ENCODE data around the gene MCM3AP. TPM values are rescaled to one million over a fixed set of nuclear protein-coding genes. Genes with fewer than 3 reads are reported as not detected.
A peak's percentile ranks its signal among the peaks of the same experiment; 100 is the strongest.
"Not testable (repeated sequence)": the region's sequence is repeated elsewhere in the genome, so short reads cannot be mapped to it uniquely, and the experiment has no call there.

The MCM3AP gene
- total RNA-seq, 1 donor from 2014 or later, result 82.7 TPM

DNA sequence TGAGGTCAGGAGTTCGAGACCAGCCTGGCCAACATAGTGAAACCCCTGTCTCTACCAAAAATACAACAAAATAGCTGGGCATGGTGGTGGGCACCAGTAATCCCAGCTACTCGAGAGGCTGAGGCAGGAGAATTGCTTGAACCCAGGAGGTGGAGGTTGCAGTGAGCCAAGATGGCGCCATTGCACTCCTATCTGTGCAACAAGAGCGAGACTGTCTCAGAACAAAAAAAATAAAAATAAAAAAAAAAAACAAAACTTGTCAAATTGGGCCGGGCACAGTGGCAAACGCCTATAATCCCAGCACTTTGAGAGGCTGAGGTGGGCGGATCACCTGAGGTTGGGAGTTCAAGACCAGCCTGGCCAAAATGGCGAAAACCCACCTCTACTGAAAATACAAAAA lies 24.8 kb upstream of the MCM3AP start:
- not testable (repeated sequence) for DNase-seq

DNA sequence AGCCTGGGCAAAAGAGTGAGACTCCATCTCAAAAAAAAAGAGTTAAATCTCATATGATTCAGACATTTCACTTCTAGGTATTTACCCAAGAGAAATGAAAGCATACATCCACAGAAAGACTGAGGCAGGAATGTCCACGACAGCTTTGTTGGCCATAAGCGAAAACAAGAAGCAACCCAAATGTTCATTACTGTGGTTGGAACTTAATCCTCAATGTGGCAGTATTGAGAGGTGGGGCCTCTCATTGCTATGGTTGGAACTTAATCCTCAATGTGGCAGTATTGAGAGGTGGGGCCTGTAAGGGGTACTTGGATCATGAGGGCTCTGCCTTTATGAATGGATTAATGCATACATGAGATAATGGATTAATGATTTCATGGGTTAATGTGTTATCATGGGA lies 23.0 kb upstream of the MCM3AP start:
- DNase-seq, result no peak

DNA sequence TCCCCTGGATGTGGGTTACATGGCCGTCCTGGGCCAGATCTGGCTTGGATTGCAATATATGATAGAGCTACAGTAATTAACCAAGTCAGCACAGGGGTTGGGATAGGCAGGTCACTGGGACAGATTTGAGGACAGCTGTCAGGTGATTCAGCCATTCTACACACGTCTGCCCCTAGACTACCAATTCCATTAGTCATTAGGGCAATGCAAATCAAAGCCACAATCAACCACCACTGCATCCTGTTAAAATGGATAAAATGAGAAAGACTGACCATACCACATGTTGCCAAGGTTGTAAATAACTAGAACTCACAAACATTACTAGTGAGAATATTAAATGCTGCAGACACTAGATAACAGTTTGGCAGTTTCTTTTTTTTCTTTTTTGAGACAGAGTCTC lies 22.2 kb upstream of the MCM3AP start:
- no peak for DNase-seq

DNA sequence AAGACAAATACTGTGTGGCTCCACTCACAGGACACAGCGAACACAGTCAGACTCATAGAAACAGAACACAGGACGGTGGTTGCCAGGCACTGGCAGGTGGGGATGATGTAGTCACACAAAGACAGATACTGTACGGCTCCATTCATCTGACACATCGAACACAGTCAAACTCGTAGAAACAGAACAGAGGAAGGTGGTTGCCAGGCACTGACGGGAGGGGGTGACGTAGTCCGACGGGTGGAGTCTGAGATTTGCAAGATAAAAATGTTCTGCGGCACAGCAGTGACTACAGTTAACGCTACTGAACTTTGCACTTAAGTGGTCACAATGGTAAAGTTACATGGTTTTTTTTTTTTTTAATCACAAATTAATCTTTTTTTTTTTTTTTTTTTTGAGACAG lies 19.5 kb upstream of the MCM3AP start:
- DNase-seq, result no peak

DNA sequence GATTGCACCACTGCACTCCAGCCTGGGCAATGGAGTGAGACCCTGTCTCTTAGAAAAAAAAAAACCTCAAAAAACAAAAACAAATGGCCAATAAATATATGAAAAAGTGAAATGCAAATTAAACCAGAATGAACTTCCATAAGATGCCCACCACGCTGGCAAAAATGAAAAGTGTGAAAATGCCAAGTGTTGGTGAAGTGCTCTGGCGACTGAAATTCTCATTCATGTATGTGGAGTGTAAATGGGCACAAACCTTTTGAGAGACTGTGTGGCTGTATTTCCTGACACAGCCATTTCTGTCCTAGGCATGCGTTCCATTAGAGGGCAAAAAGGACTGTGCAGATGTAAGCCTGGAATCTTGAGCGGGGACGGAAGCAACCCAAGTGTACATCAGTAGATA lies 19.0 kb upstream of the MCM3AP start:
- DNase-seq, result no peak

DNA sequence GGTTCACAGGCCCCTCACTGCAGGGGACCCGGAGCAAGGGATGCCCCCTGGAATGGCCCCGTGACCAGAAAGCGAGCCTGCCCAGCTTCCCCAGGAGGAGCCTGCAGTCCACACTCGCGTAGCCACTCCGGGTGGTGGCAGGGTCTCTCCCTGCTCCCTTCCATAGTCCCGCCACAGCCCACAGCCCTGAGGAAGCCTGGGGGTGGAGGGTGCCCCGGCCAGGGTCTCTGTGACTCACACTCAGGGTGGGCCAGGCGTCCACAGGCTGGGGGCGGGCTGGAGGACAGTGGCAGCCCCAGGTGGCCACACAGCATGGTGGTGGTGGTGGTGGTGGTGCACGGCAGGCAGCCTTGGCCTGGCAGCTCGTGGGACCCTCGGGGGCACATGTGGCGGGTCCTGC lies 16.3 kb upstream of the MCM3AP start:
- no peak for DNase-seq

DNA sequence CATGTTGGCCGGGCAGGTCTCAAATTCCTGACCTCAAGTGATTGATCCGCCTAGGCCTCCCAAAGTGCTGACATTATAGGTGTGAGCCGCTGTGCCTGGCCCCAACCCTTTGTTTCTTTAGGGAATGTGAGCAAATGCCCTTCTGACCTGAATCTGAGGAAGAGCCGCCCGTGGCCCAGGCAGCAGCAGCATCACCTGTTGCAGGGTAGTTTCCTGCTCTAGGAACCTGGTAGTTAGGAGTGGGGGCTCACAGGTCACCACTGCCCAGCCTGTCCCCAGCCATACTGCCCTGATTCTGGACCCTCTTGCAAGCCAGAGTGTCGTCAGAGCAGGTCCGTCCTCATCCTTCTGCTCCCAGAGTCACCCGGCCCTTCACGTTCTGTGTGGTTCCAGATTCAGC lies 13.8 kb upstream of the MCM3AP start:
- no peak for DNase-seq

DNA sequence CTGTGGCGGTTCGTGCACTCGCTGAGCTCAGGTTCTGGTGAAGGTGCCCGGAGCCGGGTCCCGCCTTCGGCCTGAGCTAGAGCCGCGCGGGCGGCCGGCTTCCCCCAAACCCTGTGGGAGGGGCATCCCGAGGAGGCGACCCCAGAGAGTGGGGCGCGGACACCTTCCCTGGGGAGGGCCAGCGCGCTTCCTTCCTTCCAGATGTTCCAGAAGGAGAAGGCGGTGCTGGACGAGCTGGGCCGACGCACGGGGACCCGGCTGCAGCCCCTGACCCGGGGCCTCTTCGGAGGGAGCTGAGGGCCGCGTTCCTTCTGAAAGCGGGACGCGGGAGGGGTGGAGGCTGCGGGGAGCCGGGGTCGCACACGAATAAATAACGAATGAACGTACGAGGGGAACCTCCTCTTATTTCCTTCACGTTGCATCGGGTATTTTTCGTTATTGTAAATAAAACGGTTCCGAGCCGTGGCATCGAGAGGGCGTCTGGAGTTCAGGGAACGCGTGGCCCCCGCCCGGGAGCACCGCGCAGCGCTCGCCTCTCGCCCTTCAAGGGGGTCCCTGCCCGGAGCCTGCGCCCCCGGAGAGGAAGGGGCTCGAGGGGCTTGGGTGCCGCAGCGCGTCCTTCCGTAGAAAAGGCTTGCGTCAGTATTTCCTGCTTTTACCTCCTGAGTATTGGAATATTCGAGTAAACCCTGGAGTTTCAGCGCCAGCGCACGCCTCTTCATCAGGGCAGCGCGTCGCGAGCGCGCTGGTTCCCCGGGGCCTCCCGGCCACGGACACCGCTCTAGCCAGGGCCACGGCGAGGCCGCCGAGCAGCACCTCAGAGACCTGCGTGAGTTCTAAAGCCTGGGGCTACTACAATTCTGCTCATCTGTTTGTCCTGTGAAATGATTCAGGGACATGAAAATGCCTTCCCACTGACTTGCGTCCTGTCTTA lies 12.2 kb upstream of the MCM3AP start:
- DNase-seq, result no peak

DNA sequence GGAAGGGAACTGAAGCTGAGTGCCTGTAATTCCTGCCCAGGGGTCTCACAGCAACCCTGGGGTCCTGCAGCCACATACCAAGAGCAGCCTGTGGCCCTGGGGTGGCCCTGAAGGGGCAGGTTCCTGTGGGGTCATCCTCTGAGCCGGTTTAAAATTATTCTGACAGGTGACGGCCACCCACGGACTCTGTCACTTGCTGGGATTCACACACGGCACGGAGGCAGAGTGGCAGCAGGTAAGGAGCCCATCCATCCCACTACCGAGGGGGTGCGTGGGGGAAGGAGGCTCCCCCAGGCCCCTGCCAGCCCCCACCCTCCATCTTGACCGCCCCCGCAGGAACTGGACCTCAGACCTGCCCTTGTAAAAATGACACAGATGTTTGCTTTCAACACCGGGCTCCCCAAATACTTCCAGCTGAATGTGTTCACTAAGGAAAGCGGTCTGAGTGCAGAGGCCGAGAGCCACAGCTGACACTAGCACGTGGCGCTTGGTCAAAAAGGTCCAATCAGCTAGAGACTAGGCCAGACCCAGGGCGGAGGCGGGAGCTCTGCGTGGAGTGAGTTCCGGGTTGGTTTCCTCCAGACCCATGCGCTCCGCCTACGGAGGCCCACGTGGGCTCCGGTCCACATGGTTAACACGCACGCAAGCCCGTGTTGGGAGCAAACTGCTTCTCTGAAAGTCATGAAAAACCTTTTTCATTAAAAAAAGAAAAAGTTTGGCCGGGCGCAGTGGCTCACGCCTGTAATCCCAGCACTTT lies 10.8 kb upstream of the MCM3AP start:
- peak; percentile 16 for DNase-seq

DNA sequence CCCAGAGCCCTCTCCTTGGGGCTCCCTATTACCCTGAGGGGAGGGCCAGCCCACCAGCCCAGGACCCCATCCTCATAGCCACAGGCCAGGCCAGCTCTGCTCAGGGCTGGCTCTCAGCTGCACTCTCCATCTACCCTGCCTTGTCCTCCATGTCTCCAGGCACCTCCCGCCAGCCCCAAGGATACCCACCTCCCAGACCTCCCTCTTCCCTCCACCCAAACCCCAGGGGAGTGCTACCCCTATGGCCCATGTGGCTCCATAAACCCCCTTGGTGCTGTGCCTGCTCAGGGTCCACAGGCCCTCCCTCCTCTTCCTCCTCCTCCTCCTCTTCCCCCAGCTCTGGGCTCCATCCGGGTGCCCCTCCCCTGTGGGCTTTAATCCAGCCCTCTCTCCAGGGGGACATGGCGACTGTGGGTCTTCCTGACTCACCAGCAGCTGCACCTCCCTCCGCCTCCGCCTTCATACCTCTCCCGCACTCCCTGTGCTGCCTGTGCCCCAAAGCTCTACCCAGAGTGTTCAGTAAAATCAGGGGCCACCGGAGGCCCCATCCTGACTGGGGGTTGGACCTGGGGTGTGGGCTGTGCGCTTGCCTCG lies 9.9 kb upstream of the MCM3AP start:
- DNase-seq, result no peak

DNA sequence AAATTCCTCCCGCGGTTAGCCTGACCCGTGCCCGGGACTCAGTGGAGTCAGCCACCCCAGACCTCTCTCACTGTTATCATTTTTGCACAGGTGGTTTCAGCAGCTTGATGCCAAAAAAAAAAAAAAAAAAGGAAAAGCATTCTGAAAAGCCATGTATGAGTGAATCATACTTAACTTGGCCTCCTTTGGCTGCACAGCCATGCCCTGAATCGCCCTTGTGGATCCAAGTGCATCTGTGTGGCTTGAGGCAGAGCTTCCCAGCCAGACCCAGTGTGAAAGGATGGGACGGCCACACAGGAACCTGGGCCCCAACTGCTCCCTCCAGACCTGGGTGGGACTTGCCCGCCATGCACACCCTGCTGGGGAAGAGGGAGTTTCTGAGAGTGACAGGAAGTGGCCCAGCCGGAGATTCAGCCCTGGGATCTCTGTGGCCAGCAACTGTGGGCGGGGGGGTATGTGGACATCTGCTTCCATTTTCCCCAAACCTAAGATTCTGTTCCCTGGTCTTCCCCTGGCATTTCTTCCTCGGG lies 9.3 kb upstream of the MCM3AP start:
- DNase-seq, result no peak

DNA sequence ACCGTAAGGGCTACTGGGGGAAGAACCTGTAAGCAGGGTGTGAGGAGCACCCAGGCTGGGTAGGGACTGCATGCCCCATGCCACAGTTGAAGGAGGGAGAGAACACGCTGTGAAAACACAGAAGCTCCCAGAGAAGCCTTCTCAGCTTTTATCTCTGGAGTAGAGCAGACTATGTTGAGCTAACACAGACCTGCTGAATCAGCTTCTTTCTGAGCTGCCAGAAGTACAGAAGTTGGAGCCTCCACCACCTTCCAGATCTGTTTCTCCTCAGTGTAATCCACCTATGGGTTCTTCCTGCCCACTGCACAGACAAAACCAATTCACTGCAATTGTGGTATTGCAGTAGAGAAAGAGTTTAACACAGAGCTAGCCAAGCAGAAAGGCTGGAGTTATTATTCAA lies 6.2 kb upstream of the MCM3AP start:
- no peak for DNase-seq

DNA sequence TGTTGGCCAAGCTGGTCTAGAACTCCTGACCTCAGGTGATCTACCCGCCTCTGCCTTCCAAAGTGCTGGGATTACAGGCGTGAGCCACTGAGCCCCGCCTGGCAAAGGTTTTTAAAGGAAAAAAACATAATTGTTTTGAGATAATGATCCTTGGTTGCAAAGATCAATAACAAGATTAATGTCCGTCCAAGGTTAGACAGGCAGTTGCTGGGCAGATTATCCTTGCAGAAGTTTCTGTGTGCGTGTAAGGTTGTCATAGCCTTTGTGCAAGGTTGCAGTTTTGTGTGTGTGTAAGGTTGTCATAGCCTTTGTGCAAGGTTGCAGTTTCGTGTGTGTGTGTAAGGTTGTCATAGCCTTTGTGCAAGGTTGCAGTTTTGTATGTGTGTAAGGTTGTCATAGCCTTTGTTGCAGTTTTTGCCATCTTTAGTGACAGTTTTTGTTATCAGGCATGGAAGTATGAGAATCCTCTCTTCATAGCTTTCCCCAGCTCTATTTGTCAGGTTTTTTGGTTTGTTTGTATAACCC lies 4.3 kb upstream of the MCM3AP start:
- DNase-seq, result no peak

DNA sequence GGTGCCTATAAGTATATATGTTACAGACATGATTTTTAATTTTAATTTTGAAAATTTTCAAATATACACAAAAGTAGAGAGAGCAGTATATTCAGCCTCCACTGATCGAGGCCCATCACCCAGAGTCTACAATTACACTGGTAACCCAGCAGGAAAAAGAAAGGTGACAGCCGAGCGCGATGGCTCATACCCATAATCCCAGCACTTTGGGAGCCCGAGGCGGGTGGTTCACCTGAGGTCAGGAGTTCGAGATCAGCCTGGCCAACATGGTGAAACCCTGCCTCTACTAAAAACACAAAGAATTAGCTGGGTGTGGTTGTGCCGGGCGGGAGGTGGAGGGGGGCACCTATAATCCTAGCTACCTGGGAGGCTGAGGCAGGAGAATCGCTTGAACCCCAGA lies 2.1 kb upstream of the MCM3AP start:
- no peak for DNase-seq

DNA sequence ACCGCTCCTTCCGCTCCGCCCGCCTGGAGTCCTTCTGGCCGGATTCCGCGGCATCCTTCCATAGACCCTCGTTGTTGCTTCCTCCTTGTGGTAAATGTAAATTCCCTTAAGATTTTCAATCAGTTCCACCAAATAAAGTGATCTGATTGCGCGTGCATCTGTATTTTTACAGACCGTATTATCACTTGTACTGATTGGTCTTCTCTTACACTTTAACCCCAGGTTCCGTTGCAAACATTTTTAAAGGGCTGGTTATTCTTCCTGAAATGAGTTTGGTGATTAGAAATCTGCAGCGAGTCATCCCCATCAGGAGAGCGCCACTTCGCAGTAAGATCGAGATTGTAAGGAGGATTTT lies 1.2 kb upstream of the MCM3AP start:
- DNase-seq, result no peak

DNA sequence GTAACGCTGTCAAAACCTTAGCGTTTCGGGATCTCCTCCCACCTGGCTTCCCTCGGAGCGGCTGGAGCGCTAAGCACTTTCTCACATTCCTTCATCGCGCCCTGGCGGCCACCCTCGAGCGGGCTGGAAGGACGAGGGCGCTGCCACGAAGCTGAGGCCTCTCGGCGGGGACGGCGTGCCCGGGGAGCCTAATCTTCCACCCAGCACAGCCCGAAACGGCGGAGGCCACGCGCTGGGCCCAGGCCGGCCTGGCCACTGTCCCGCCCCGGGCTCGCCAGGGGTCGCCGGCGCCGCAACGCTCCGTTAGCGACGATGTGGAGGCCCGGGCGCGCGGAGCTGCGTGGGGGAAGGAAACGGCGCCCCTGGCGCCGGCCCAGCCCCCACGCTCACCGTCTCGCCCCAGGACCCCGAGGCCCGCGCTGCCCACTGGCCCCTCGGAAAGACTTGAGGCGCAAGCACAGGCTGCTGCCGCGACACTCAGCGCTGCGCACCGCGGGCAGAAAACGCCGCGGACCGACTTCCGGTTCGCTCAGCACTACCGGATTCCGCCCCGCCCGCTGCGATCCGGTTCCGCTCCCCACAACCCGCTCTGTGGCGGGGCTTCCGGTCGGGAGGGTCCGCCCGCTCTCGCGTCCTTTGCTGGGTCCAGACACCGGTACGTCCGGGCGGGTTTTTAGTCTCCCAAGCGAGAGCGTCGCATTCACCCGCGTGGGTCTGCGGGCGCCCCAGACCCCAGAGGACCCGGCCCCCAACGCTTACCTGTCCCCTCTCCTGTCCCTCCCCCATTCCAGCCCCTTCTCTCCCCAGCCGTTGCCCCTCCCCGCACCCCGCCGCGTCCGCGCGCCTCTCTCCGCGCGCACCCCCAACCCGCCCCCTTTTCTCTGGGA lies 593 bp upstream of the MCM3AP start, which contains the start of gene YBEY:
YBEY (plus strand) TSS at position 582 of the 887 bp plus-strand sequence. CDS start 572 bp downstream, outside the sequence.
- peak; percentile 89 for DNase-seq

DNA sequence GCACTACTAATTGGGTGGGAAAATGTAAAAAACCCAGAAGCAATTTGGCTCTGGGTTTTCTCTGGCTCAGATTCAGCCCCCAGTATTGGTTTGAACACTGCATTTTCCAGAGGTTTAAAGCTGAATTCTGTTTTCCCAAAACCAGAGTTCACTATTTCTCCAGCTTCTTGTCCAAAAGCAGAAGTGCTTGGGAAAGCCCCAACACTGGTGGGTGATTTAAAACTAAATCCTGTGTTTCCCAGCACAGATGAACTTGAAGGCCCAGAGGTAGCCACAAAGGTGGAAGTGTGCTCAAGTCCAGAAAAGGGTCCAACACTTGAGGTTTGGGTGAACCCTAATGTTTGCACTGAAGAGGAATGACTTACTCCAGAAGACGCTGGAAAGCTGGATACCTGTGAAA lies 678 bp downstream of the MCM3AP start:
- DNase-seq, result no peak

DNA sequence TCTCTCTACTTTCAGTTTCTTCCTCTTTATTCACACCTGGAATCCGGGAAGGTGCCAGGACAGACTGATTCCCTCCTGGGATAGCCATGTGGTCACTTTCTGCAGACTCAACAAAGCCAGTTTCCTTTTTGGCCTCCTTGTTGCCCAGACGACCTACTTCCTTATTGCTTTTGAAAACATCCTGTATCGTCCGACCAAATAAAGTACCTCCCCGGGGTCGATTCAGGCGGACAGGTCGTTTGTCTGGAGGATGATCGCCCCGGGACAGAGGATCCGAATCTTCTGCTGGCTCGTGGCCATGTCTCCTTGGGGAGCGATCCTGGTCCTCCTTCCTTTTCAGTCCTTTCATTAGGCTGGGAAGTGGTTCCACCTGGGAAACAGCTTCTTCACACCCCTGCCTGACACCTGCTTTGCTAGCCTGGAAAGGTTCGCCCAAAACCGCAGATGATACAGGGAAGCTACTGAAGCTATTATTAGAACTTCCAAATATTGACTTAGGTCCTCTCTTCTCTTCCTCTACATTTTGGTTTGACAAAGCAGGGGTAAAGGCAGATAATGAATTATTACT lies 1.2 kb downstream of the MCM3AP start:
- no peak for DNase-seq

DNA sequence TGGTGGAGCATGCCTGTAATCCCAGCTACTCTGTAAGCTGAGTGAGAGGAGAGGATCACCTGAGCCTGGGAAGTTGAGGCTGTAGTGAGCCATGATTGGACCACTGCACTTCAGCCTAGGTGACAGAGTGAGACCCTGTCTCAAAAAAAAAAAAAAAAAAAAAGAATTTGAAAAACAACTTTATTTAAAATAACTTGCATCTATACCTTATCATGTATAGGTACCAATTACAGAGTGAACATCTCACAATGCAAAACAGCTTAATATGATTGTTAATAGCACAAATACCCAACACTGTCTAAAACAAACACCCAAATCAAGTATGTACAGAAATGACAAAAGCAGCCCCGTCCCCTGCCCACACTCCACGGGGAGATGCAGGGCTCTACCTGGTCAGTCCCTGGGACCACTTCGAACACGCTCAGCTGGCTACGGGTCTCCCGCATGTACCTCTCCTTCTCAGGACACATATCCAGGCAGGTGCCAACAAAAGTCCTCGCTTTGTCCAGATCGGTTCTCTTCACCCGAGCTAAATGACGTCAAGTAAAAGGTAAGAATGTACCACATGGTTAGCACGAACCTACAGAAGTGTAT lies 10.5 kb downstream of the MCM3AP start:
- no peak for DNase-seq

DNA sequence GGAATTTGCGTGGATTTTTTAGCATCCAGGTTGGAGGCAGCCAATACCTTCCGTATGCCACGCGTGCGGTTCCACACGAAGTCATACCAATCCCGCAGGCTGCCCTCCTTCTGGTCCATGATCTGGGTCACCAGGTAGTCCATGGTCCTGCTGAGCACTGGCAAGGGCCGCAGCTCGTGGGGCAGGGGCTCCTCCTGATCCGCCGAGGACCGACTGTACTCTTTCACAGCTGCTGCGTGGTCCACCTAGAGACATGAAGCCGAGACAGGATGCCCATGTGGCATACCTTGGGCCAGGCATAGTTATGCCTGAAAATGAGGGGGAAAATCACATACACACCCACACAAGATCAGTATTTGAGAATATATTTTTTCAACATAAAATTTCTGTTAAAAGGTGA lies 12.1 kb downstream of the MCM3AP start:
- DNase-seq, result no peak

DNA sequence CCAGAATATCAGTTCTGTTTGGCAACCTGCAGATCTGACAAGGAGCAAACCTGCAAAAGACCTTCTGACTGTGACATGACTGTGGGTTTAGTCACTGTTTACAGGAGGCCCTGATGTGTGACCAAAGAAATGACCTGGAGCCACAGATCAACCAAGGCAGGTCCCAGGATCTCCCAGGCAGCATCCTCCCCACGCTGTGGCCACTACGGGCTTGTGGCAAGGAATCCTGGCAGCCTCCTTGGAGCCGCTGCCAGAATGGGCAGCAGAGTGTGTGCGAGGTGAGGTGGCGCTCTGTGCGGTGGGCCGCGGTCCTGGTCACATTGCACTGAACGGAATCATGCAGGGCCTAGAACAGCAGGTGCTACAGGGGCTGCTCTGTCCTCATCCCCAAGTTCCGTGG lies 15.9 kb downstream of the MCM3AP start:
- DNase-seq, result no peak
